Heart right ventricle (tissue), 16 donors: ENCODE results near the gene CDK2AP2. TPM values are rescaled to one million over a fixed set of nuclear protein-coding genes. Genes with fewer than 3 reads are reported as not detected.
"Not testable (repeated sequence)": the region's sequence is repeated elsewhere in the genome, so short reads cannot be mapped to it uniquely, and the experiment has no call there.

ENCODE experiments used
- ATAC-seq, 8 donors: fragments of 200-7000 bp; cut with Tn5 transposase; one replicate each; pipeline ENCODE4 v1.9.1; 2020; ENCODE audit warnings: mild to moderate bottlenecking in 8 of 8, moderate library complexity in 8 of 8, moderate number of reproducible peaks in 1 of 8
- DNase-seq, 2 donors: peaks; one replicate each; pipeline ENCODE4 v3.0.0-alpha.2; 2020
- H3K27ac ChIP-seq, 10 donors: fragments of 200-600 bp; sonication (generic) in 2 of 10; one replicate each; pipeline versions ENCODE4 v1.5.0 to v1.8.0; 2020 to 2022; ENCODE audit warnings: mild to moderate bottlenecking in 3 of 10
- H3K27me3 ChIP-seq, 7 donors: fragments of 200-600 bp; one replicate each; pipeline ENCODE4 v1.8.0; 2021 to 2022; ENCODE audit warnings: mild to moderate bottlenecking in 2 of 7
- H3K36me3 ChIP-seq, 9 donors: fragments of 200-600 bp; sonication (generic) in 1 of 9; one replicate each; pipeline versions ENCODE4 v1.5.0 to v1.8.0; 2020 to 2022; ENCODE audit warnings: mild to moderate bottlenecking in 2 of 9
- H3K4me1 ChIP-seq, 9 donors: fragments of 200-600 bp; sonication (generic) in 1 of 9; one replicate each; pipeline versions ENCODE4 v1.5.0 to v1.8.0; 2020 to 2022; ENCODE audit warnings: mild to moderate bottlenecking in 4 of 9
- H3K4me3 ChIP-seq, 10 donors: fragments of 200-600 bp; sonication (generic) in 2 of 10; one replicate each; pipeline versions ENCODE4 v1.5.0 to v1.8.0; 2020 to 2022; ENCODE audit warnings: mild to moderate bottlenecking in 7 of 10, moderate library complexity in 2 of 10
- H3K9me3 ChIP-seq, 11 donors: fragments of 200-600 bp in 10 of 11; sonication (generic) in 2 of 11; one replicate each; pipeline versions ENCODE4 v1.5.0 to v1.8.0; 2013 to 2022; ENCODE audit warnings: mild to moderate bottlenecking in 2 of 11, control low read depth in 1 of 11, moderate library complexity in 1 of 11
- WGBS, 2 donors: extraction: QIAGEN DNeasy Blood & Tissue Kit; methylation state at CpG; one replicate each; pipeline ENCODE4 v1.1.7; 2013; ENCODE audit warnings: inconsistent platforms in 1 of 2; 5-methylcytosine and 5-hydroxymethylcytosine counted together
- intact Hi-C, 10 donors: fragments of 100-400 bp; cut with DNase I; formaldehyde crosslinking; loops; one replicate each; pipeline versions ENCODE4 v1.11.1 to v1.14.2; 2022
- polyA plus RNA-seq, 2 donors: library from polyadenylated mRNA; stranded (reverse); fragments of 200-250 nt; gene quantifications; one replicate each; pipeline ENCODE4 v1.2.3, GENCODE V29; 2013
- total RNA-seq, 10 donors: library from RNA; stranded (reverse); fragmentation: NEBNext Ultra II Directional in 3 of 10; extraction: Animal tissue kit (Norgen Biotek cat#: 25700) in 3 of 10; gene quantifications; one replicate each; pipeline versions ENCODE4 v1.2.1 to v1.2.4, GENCODE V29; 2021 to 2023
- TF ChIP-seq, protein P1 (sequence below), 9 donors: fragments of 200-600 bp; sonication (generic) in 2 of 9; IDR thresholded peaks; one replicate each; pipeline versions ENCODE4 v1.5.0 to v1.8.0; 2021 to 2022; ENCODE audit warnings: antibody characterized with exemption in 9 of 9, mild to moderate bottlenecking in 5 of 9, moderate library complexity in 1 of 9
- donor health status: Arrhythmogenic right ventricular cardiomyopathy.
- donor health status: ischemic (EF 13 %, LVEDD 7.1; RV severe dilation, severe dysfunction).
- donor health status: healthy with polysubstance abuse.
- donor health status: DM: no; HTN: yes; CAD: no.
- donor health status: DM: no; HTN: no; CAD: no.
- donor health status: ischemic (EF 25% LVEDD 6.9; RV normal size, moderate dysfunction).
- donor health status: ischemic (EF 25% LVEDD 5.7; RV mildly dilated, moderate dysfunction).
- donor health status: healthy.
- donor health status: DM: yes; HTN: yes; CAD: no.
- donor health status: Ischemic cardiomyopathy.
- donor health status: ischemic (EF 35%, LVEDD 5.7; RV mildly dilated, moderate dysfunction).
- donor health status: nonischemic (EF 11% LVEDD 7.7; RV severe dilation, severe dysfunction).
- donor health status: DM: yes; HTN: yes; CAD: no.
- donor health status: PGD.
- donor health status: ischemic (EF 29% LVEDD 5.4; RV normal size, mild dysfunction).
- donor health status: nonischemic (EF 23%, LVEDD 6.1; RV moderate dilation, normal function).

The CDK2AP2 gene
- total and polyA plus RNA-seq, 12 donors: 29.3 to 602 (median 57.2) TPM

DNA sequence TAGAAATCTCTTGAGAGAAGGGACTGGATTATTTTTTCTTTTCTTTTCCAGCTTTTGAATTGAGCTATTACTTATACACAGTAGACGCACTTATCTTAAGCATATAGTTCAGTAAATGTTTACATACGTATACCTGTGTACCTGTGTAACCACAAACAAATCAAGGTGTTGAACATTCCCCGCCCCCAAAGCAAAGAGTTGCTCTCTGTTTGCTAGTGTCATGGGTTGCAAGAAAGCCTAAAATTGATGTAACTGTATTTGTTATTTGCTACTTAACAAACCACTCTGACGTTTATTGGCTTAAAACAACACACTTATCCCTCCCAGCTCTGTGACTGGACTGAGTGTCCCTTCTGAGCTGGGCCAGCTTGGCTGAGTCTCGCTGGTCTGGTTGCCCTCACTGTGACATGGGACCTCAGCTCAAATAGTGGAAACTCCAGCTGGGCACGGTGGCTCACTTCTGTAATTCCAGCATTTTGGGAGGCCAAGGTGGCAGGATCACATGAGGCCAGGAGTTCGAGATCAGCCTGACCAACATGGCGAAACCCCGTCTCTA lies 40.7 kb upstream of the CDK2AP2 start:
- 87 to 93% methylated on average over 9 of the region's 9 CpGs for WGBS, 2 donors
- DNase-seq (no peak), ATAC-seq (no peak)
- no peaks in the 10 kb centered on the region for H3K9me3 ChIP-seq
- TF ChIP-seq, protein P1, sequence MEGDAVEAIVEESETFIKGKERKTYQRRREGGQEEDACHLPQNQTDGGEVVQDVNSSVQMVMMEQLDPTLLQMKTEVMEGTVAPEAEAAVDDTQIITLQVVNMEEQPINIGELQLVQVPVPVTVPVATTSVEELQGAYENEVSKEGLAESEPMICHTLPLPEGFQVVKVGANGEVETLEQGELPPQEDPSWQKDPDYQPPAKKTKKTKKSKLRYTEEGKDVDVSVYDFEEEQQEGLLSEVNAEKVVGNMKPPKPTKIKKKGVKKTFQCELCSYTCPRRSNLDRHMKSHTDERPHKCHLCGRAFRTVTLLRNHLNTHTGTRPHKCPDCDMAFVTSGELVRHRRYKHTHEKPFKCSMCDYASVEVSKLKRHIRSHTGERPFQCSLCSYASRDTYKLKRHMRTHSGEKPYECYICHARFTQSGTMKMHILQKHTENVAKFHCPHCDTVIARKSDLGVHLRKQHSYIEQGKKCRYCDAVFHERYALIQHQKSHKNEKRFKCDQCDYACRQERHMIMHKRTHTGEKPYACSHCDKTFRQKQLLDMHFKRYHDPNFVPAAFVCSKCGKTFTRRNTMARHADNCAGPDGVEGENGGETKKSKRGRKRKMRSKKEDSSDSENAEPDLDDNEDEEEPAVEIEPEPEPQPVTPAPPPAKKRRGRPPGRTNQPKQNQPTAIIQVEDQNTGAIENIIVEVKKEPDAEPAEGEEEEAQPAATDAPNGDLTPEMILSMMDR (IDR thresholded peaks at IDR 0.05): no peak
- no peak overlapping the region for H3K4me3 ChIP-seq
- intact Hi-C loops: no loop called here
- no peak overlapping the region for H3K27ac ChIP-seq
- H3K4me1 ChIP-seq: peaks cover 0 to 15% (median 13%) of the 10 kb centered on the region in 9 donors
- no peaks in the 10 kb centered on the region for H3K27me3 ChIP-seq
- H3K36me3 ChIP-seq: no peaks in the 10 kb centered on the region

DNA sequence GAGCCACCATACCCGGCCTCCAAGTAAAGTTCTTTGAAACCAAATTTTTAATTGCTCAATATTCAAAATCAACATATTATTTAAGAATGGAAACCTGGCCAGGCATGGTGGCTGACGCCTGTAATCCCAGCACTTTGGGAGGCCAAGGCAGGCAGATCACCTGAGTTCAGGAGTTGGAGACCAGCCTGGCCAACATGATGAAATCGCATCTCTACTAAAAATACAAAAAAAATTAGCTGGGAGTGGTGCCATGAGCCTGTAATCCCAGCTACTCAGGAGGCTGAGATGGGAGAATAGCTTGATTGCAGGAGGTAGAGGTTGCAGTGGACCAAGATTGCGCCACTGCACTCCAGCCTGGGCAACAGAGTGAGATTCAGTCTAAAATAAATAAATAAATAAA lies 40.1 kb upstream of the CDK2AP2 start:
- peaks cover 0 to 15% (median 13%) of the 10 kb centered on the region in 9 donors for H3K4me1 ChIP-seq
- ATAC-seq, H3K27me3 ChIP-seq, DNase-seq, H3K4me3 ChIP-seq, H3K36me3 ChIP-seq, H3K27ac ChIP-seq, intact Hi-C loops, H3K9me3 ChIP-seq: not testable (repeated sequence)
- WGBS, 2 donors: 91 to 92% methylated on average over 4 of the region's 4 CpGs

DNA sequence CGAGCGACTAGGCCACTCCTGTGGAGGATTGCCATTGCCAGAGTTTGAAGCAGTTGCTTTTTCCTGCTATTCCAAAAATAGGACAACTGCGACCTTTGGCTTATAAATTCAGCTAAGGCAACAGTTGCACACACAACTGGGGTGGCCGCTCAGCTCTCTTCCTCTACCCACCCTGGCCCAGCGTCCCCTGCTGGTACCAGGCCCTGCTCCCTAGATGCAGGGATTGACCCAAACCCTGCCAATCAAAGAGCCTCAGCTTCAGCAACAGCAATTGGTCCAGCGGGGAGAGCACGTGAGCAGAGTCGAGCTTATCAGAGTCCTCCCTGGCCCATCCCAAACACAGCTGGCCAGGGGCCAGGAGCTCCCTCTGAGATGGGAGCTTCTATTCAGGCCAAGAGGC lies 37.3 kb upstream of the CDK2AP2 start:
- no peaks in the 10 kb centered on the region for H3K36me3 ChIP-seq
- 18 to 23% methylated on average over 8 of the region's 8 CpGs for WGBS, 2 donors
- H3K27me3 ChIP-seq: no peaks in the 10 kb centered on the region
- no peaks in the 10 kb centered on the region for H3K9me3 ChIP-seq
- DNase-seq: peak; percentile 68 to 69
- peak; percentile 78 to 93 (median 91) for ATAC-seq
- intact Hi-C loops: no loop called here
- no peak overlapping the region for H3K4me3 ChIP-seq
- TF ChIP-seq, protein P1 (IDR thresholded peaks at IDR 0.05): peak in 7 of 9 donors; percentile 33 to 52 (median 38)
- peaks cover 0 to 18% (median 13%) of the 10 kb centered on the region in 9 donors for H3K4me1 ChIP-seq
- H3K27ac ChIP-seq: peak overlapping the region; percentile 29 to 72 (median 57)

DNA sequence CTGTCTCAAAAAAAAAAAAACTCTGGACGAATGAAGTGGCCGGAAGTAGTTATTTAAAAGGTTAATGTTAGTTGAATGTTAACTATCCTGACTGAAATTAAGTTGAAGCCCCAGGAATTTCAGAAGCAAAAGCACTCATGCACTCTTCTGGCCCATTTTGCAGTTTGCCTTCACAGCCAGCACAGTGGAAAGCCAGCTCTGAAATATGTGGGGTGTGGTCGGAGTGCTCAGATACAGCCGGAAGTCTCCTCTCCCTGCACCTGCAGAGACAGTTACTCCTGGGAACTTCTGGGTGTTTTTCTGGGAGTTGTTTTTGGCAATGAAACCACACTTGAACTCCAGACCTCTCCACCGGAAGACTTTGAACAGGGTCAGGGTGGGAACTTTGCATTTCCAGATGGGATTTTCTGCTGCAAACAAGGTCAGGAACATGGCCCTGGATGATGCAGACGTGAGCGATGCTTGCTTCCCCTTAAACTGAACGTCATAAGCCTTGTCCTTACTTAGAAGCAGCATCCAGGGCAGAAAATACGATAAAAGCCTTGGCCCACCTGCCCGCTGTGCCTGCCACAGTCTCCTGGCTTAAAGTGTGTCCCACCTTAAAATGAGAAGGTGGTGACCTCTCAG lies 36.8 kb upstream of the CDK2AP2 start:
- TF ChIP-seq, protein P1 (IDR thresholded peaks at IDR 0.05): no peak
- Histone ChIP-seq H3K4me3 (no peak overlapping the region), H3K27ac (peak overlapping the region; percentile 29 to 72 (median 57)), H3K27me3 (no peaks in the 10 kb centered on the region), H3K36me3 (no peaks in the 10 kb centered on the region), H3K9me3 (no peaks in the 10 kb centered on the region), H3K4me1 (peaks cover 0 to 18% (median 13%) of the 10 kb centered on the region in 9 donors)
- WGBS, 2 donors: 50 to 56% methylated on average over 10 of the region's 10 CpGs
- ATAC-seq (peak in 5 of 8 donors; percentile 5 to 60 (median 34)), DNase-seq (no peak)
- intact Hi-C loops: no loop called here

DNA sequence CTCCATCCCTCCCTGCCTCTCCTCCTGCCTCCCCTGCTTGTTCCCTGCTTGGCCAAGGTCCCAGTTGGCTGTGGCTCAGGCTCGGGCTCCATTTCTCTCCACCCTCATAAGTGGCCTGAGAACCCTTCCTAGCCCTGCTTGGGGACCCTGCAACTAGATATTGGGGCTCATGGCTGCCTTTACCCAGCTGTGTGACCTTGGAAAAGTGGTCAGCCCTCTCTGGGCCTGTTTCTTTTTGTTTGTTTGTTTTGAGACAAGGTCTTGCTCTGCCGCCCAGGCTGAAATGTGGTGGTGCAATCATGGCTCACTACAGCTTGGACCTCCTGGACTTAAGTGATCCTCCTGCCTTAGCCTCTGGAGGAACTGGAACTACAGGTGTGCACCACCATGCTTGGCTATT lies 35.6 kb upstream of the CDK2AP2 start:
- DNase-seq (no peak), ATAC-seq (no peak)
- 60 to 61% methylated on average over 2 of the region's 2 CpGs for WGBS, 2 donors
- H3K4me1 ChIP-seq: peaks cover 0 to 18% (median 13%) of the 10 kb centered on the region in 9 donors
- intact Hi-C loops: no loop called here
- H3K4me3 ChIP-seq: no peak overlapping the region
- TF ChIP-seq, protein P1 (IDR thresholded peaks at IDR 0.05): no peak
- H3K36me3 ChIP-seq: no peaks in the 10 kb centered on the region
- no peak overlapping the region for H3K27ac ChIP-seq
- H3K27me3 ChIP-seq: no peaks in the 10 kb centered on the region
- H3K9me3 ChIP-seq: no peaks in the 10 kb centered on the region
